H9 (cell line): ENCODE results near the gene PKP3. TPM values are rescaled to one million over a fixed set of nuclear protein-coding genes. Genes with fewer than 3 reads are reported as not detected.

ENCODE experiments used
- DNase-seq: peaks from one replicate; pipeline ENCODE4 v3.0.0-alpha.2; 2017
- H2AFZ ChIP-seq: one replicate; pipeline ENCODE4 v1.6.1; 2013; ENCODE audit warnings: mild to moderate bottlenecking, low read length, control low read depth, moderate library complexity
- H2AK5ac ChIP-seq: 2 replicates; pipeline ENCODE4 v1.6.1; 2013; ENCODE audit warnings: low read length, control low read depth, mixed read lengths; ENCODE audit not compliant: insufficient read length
- H2BK120ac ChIP-seq: one replicate; pipeline ENCODE4 v1.6.1; 2013; ENCODE audit warnings: low read depth, mild to moderate bottlenecking, low read length, control low read depth, inconsistent platforms; ENCODE audit not compliant: poor library complexity, severe bottlenecking
- H2BK12ac ChIP-seq: 2 replicates; pipeline ENCODE4 v1.6.1; 2013; ENCODE audit warnings: low read length, control low read depth, mixed read lengths, low read depth; ENCODE audit not compliant: insufficient read length
- H2BK15ac ChIP-seq: 2 replicates; pipeline ENCODE4 v1.6.1; 2013; ENCODE audit warnings: low read depth, low read length, control low read depth
- H2BK20ac ChIP-seq: one replicate; pipeline ENCODE4 v1.6.1; 2013; ENCODE audit warnings: low read depth, mild to moderate bottlenecking, low read length, control low read depth, inconsistent platforms; ENCODE audit not compliant: poor library complexity, severe bottlenecking
- H2BK5ac ChIP-seq: 2 replicates; pipeline ENCODE4 v1.6.1; 2013; ENCODE audit warnings: low read length, control low read depth, mixed read lengths; ENCODE audit not compliant: insufficient read length
- H3K14ac ChIP-seq: 2 replicates; pipeline ENCODE4 v1.6.1; 2013; ENCODE audit warnings: low read length, control low read depth; ENCODE audit not compliant: insufficient read depth
- H3K18ac ChIP-seq: 2 replicates; pipeline ENCODE4 v1.6.1; 2013; ENCODE audit warnings: low read depth, mild to moderate bottlenecking, mixed read lengths, low read length, control low read depth; ENCODE audit not compliant: insufficient read length
- H3K23ac ChIP-seq: 2 replicates; pipeline ENCODE4 v1.6.1; 2013; ENCODE audit warnings: low read length, control low read depth, mixed read lengths, low read depth; ENCODE audit not compliant: insufficient read length
- H3K23me2 ChIP-seq: 2 replicates; pipeline ENCODE4 v1.6.1; 2013; ENCODE audit warnings: low read depth, mild to moderate bottlenecking, mixed read lengths, low read length, control low read depth; ENCODE audit not compliant: insufficient read length, poor library complexity, severe bottlenecking
- H3K27ac ChIP-seq: 2 replicates; pipeline ENCODE4 v1.5.1; 2013; ENCODE audit warnings: low read length, control low read depth, mixed read lengths, low read depth; ENCODE audit not compliant: insufficient read length
- H3K27me3 ChIP-seq: 2 replicates; pipeline ENCODE4 v1.6.1; 2013; ENCODE audit warnings: low read length, control low read depth, inconsistent platforms; ENCODE audit not compliant: insufficient read depth
- H3K4ac ChIP-seq: 2 replicates; pipeline ENCODE4 v1.6.1; 2013; ENCODE audit warnings: low read depth, mild to moderate bottlenecking, control low read depth, inconsistent platforms, low read length, moderate library complexity
- H3K4me1 ChIP-seq: 2 replicates; pipeline ENCODE4 v1.6.1; 2013; ENCODE audit warnings: low read length, control low read depth, inconsistent platforms; ENCODE audit not compliant: insufficient read depth
- H3K4me2 ChIP-seq: 2 replicates; pipeline ENCODE4 v1.6.1; 2013; ENCODE audit warnings: low read length, control low read depth, mixed read lengths; ENCODE audit not compliant: insufficient read length, insufficient read depth
- H3K56ac ChIP-seq: 2 replicates; pipeline ENCODE4 v1.6.1; 2013; ENCODE audit warnings: low read depth, mild to moderate bottlenecking, mixed read lengths, low read length, control low read depth; ENCODE audit not compliant: insufficient read length
- H3K79me1 ChIP-seq: 2 replicates; pipeline ENCODE4 v1.6.1; 2013; ENCODE audit warnings: low read depth, mild to moderate bottlenecking, moderate library complexity, low read length, control low read depth, inconsistent platforms; ENCODE audit not compliant: insufficient read depth, poor library complexity, severe bottlenecking
- H3K79me2 ChIP-seq: 2 replicates; pipeline ENCODE4 v1.6.1; 2013; ENCODE audit warnings: low read length, control low read depth, inconsistent platforms; ENCODE audit not compliant: insufficient read depth
- H3K9ac ChIP-seq: 2 replicates; pipeline ENCODE4 v1.6.1; 2013; ENCODE audit warnings: low read length, control low read depth, mixed read lengths; ENCODE audit not compliant: insufficient read length; ENCODE audit errors: extremely low read depth
- H3K9me3 ChIP-seq: one replicate; pipeline ENCODE4 v1.6.1; 2013; ENCODE audit warnings: low read depth, low read length, inconsistent platforms; ENCODE audit not compliant: control insufficient read depth
- H3T11ph ChIP-seq: one replicate; pipeline ENCODE4 v1.6.1; 2013; ENCODE audit warnings: mild to moderate bottlenecking, low read length, control low read depth, inconsistent platforms
- H4K20me1 ChIP-seq: one replicate; pipeline ENCODE4 v1.6.1; 2013; ENCODE audit not compliant: control insufficient read depth, insufficient read length, insufficient read depth
- H4K5ac ChIP-seq: 2 replicates; pipeline ENCODE4 v1.6.1; 2013; ENCODE audit warnings: low read depth, mild to moderate bottlenecking, mixed read lengths, low read length, control low read depth; ENCODE audit not compliant: insufficient read length
- H4K8ac ChIP-seq: replicated peaks from 2 replicates; pipeline ENCODE4 v1.6.1; 2013; ENCODE audit warnings: low read length, control low read depth, mixed read lengths, low read depth; ENCODE audit not compliant: insufficient read length
- H4K91ac ChIP-seq: 2 replicates; pipeline ENCODE4 v1.6.1; 2013; ENCODE audit warnings: low read depth, mild to moderate bottlenecking, moderate library complexity, mixed read lengths, low read length, control low read depth; ENCODE audit not compliant: insufficient read length
- H3K27ac Mint-ChIP-seq, 3 experiments: 2 replicates in 2 of 3; 3 replicates in 1 of 3; pipeline ENCODE4 v1.8.0; 2020 to 2021; ENCODE audit warnings: mixed read lengths in 3 of 3, mild to moderate bottlenecking in 1 of 3, moderate library complexity in 1 of 3
- H3K27me3 Mint-ChIP-seq: 2 replicates; pipeline ENCODE4 v1.8.0; 2021; ENCODE audit warnings: low read depth, mild to moderate bottlenecking, moderate library complexity, mixed read lengths
- H3K36me3 Mint-ChIP-seq, 3 experiments: 2 replicates in 2 of 3; 3 replicates in 1 of 3; pipeline ENCODE4 v1.8.0; 2020 to 2021; ENCODE audit warnings: low read depth in 3 of 3, mixed read lengths in 3 of 3; ENCODE audit not compliant: insufficient read depth in 1 of 3
- H3K4me1 Mint-ChIP-seq, 2 experiments: 2 replicates each; pipeline ENCODE4 v1.8.0; 2020; ENCODE audit warnings: mixed read lengths in 2 of 2
- H3K4me3 Mint-ChIP-seq, 2 experiments: 2 replicates in 1 of 2; 3 replicates in 1 of 2; pipeline ENCODE4 v1.8.0; 2020 to 2021; ENCODE audit warnings: mild to moderate bottlenecking in 2 of 2, mixed read lengths in 2 of 2, moderate library complexity in 1 of 2
- H3K9me3 Mint-ChIP-seq, 2 experiments: 2 replicates in 1 of 2; 3 replicates in 1 of 2; pipeline ENCODE4 v1.8.0; 2020; ENCODE audit warnings: mild to moderate bottlenecking in 2 of 2, mixed read lengths in 2 of 2, moderate library complexity in 1 of 2
- WGBS: extraction: QIAGEN DNeasy Blood & Tissue Kit; methylation state at CpG from one replicate; pipeline ENCODE4 v1.1.7; 2013; ENCODE audit warnings: missing lambda C conversion rate, low lambda C conversion rate, mixed read lengths; ENCODE audit not compliant: insufficient read length; ENCODE audit errors: extremely low coverage; 5-methylcytosine and 5-hydroxymethylcytosine counted together
- total RNA-seq: library from RNA; stranded (reverse); gene quantifications from 2 replicates; pipeline ENCODE4 v1.2.1, GENCODE V29; 2021
- TF ChIP-seq, protein P1 (sequence below): fragments of 200-600 bp; sonication (generic); conservative IDR thresholded peaks from 3 replicates; pipeline ENCODE4 v1.8.0; 2021; ENCODE audit warnings: antibody characterized with exemption, mild to moderate bottlenecking

The PKP3 gene
- total RNA-seq, 1 experiment from 2014 or later, result 41.7 TPM

GRCh38 chr11:377174-377865 is 16.7 kb upstream of the PKP3 start:
- H3K9ac ChIP-seq, result no peak overlapping the region
- H3T11ph ChIP-seq, result no peak overlapping the region
- no peaks in the 10 kb centered on the region for H3K27me3 ChIP-seq
- H2AK5ac ChIP-seq, result no peak overlapping the region
- H3K9me3 Mint-ChIP-seq, result no peaks in the 10 kb centered on the region; a peak in 2 of 5 replicates
- no peak for DNase-seq
- no peak overlapping the region for H3K56ac ChIP-seq
- no peak overlapping the region for H3K23ac ChIP-seq
- no peak overlapping the region for H3K18ac ChIP-seq
- no peak overlapping the region for H3K14ac ChIP-seq
- H3K9me3 ChIP-seq, result no peaks in the 10 kb centered on the region
- no peaks in the 10 kb centered on the region for H3K27me3 Mint-ChIP-seq
- no peak overlapping the region for H4K8ac ChIP-seq
- H2AFZ ChIP-seq, result no peak overlapping the region
- 0 out of 7 replicates have a peak overlapping the region, but pooled peaks of 1 of the 3 experiments have one; percentile 23 for H3K27ac Mint-ChIP-seq
- no peaks in the 10 kb centered on the region for H4K20me1 ChIP-seq
- H2BK120ac ChIP-seq, result no peak overlapping the region
- H3K4me1 ChIP-seq, result no peaks in the 10 kb centered on the region
- H3K4me2 ChIP-seq, result no peak overlapping the region
- H3K79me2 ChIP-seq, result no peaks in the 10 kb centered on the region
- TF ChIP-seq, protein P1, sequence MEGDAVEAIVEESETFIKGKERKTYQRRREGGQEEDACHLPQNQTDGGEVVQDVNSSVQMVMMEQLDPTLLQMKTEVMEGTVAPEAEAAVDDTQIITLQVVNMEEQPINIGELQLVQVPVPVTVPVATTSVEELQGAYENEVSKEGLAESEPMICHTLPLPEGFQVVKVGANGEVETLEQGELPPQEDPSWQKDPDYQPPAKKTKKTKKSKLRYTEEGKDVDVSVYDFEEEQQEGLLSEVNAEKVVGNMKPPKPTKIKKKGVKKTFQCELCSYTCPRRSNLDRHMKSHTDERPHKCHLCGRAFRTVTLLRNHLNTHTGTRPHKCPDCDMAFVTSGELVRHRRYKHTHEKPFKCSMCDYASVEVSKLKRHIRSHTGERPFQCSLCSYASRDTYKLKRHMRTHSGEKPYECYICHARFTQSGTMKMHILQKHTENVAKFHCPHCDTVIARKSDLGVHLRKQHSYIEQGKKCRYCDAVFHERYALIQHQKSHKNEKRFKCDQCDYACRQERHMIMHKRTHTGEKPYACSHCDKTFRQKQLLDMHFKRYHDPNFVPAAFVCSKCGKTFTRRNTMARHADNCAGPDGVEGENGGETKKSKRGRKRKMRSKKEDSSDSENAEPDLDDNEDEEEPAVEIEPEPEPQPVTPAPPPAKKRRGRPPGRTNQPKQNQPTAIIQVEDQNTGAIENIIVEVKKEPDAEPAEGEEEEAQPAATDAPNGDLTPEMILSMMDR, result no peak
- H3K4ac ChIP-seq, result no peak overlapping the region
- H4K5ac ChIP-seq, result no peak overlapping the region
- peaks cover 0 to 3% of the 10 kb centered on the region in 2 experiments; a peak in 1 of 4 replicates for H3K4me1 Mint-ChIP-seq
- no peak overlapping the region for H2BK15ac ChIP-seq
- no peak overlapping the region for H2BK5ac ChIP-seq
- peaks cover 37 to 61% (median 52%) of the 10 kb centered on the region in 3 experiments for H3K36me3 Mint-ChIP-seq
- H2BK20ac ChIP-seq, result no peak overlapping the region
- H3K27ac ChIP-seq, result no peak overlapping the region
- H2BK12ac ChIP-seq, result no peak overlapping the region
- no CpG with 5 or more reads among the region's 44 CpGs for WGBS
- H4K91ac ChIP-seq, result no peak overlapping the region
- H3K23me2 ChIP-seq, result no peaks in the 10 kb centered on the region
- H3K4me3 Mint-ChIP-seq, result no peak overlapping the region
- no peaks in the 10 kb centered on the region for H3K79me1 ChIP-seq
